Measurements from ENCODE around the gene PPIE. TPM values are rescaled to one million over a fixed set of nuclear protein-coding genes. Genes with fewer than 3 reads are reported as not detected.

PPIE gene
- 47.7 and 76.7 TPM in 2 replicates for total RNA-seq

DNA sequence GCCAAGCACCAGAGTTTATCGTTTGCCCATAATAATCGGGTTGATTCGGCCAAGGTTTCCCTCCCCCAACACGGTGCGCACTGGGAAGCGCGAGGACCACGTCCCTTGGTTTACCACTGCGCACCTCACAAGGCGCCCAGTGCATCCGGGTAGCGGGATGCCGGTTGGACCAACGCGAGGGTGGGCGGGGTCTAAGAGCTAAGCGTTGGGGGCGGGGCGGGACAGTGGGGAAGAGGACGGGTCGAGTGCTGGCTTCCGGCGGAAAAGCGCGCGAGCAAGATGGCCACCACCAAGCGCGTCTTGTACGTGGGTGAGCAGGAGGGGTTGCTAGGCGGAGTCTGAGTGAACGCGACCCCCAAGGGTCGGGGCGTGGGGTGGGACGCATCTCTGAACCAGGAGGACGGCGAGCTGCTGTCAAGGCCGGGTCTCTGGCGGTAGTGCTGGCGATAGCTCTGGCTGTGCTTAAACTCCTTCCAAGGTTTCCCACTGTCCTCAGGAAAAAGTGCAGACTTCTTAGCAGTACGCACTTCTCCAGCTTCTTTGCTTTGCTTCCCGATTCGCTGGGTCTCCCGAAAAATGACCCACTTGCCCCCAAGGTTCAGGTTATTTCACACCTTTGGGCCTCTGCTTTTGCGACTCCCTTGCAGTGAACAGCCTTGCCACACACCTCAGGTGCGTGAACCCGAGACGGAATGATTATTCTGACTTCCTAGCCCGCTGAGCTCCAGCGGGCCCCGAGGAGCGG lies at the start of gene PPIE:
Gene PPIE, plus strand, starts transcription at position 261 of the 745 bp plus-strand sequence. Its CDS starts 19 bp downstream, at position 280.

DNA sequence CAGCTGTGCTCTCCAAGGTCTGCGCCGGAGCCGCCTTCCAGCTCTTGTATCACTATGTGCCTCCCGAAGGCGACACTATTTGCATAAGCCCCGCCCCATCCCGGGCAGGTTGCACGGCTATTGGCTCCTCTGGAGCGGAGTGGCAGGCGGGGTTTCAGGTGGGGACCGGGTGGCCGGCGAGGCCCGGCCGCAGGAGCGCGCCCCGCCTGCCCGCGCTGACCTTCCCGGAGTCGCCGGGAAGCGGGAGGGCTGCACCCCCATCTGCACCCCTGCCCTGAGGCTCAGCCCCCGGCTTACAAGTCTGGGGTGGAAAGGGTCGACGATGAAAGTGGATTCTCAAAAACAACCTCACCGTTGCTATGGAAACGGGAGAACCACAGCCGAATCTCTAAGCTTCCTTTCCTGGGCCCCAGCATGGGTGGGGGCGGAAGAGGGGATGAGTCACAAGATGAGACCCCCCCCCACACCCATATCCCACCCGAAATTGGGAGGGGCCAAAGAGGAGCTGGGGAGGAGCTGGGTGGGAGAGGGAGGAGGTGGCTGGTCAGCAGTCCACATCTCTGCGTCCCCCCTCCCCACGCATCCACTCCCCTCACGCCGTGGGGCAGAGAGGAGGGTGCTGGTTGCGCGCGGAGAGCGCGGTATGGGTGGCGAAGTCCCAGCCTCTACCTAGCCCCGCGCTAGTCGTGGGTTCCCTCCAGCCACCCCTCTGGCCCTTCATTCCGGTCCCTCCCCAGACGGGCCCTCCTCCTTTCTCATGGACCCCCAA lies 47.1 kb upstream of the PPIE start, which contains the start of gene HPCAL4:
Gene HPCAL4, minus strand, starts transcription at position 51 of the 769 bp plus-strand sequence. CDS start 6,830 bp downstream, outside the sequence.

DNA sequence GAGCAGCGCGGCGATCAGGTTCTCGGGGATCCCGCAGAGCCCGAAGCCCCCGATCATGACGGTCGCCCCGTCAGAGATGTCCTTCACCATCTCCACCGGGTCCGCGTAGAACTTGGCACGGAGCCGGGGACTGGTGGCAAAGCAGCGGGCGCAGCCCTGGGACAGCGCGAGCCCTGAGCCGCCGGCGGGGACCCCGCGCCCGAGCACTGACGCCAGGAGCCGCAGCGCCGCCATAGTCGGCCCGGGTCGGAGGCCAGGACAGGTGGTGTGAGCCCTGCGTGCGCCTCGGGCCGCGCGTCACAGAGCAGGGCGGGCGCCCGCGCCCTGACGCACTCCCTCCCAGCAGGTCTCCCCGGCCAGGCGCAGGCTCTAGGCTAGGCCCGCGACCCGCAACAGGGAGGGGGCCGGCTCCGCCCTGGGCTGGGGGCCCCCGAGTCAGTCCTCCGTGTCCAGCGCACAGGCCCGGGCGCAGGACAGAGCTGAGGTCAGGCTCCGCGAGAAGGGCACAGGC lies 32.4 kb downstream of the PPIE start, which contains the start of gene OXCT2:
Gene OXCT2, minus strand, starts transcription at position 327 of the 511 bp plus-strand sequence. Its CDS starts 93 bp downstream, at position 234.

DNA sequence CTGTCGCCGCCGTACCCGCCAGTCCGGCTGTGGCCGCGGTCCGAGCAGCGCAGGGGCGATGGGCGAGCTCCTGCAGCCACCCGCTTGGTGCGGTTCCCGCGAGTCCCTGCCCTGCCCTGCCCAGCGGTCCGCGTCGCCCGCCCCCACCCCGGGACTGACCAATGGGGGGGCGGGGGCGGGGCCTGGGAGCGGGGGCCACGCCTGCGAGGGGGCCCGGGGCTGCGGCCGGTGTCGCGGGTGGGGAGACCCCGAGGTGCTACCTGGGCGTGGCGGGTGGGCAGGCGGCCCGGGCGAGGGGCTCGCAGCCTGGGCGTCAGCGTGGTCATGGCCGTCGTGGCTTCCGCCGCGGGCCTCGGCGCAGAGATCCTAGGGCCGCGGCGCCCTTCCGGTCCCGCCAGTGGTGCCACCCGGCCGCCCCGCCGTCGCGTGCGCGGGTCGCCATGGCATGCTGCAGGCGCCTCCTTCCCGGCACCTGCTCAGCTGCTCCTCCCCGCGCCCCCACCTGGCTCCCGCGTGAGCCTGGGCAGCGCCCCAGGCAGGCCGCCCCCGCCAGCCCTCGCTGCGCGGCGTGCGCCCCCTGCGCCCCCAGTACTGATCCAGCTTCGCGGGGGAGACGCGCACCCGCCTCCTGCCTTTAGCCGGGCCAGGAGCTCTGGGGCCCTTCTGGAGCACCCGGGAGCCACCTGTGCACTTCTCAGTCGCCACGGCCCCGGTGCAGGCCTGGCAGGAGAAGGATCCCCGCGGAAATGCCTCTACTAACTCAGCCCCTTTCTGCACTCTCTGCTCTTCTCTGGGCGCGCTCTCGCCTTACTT lies 50.3 kb downstream of the PPIE start, which contains the start of gene BMP8B:
Gene BMP8B, minus strand, starts transcription at position 108 of the 813 bp plus-strand sequence. CDS start 380 bp downstream, outside the sequence.

Other genes starting within 250 kb of the PPIE start
- gene BMP8A, start 247.2 kb upstream of the PPIE start, total RNA-seq = 0.15 and 0.32 TPM in 2 replicates
- 100 and 156 TPM in 2 replicates for gene PABPC4, start 162.1 kb upstream of the PPIE start, total RNA-seq
- gene HEYL, start 99.2 kb upstream of the PPIE start, total RNA-seq = under 0.01 TPM in 1 of 2 replicates, not detected in the other
- not detected in 2 replicates for gene NT5C1A, start 66.8 kb upstream of the PPIE start, total RNA-seq
- gene HPCAL4, start 47.4 kb upstream of the PPIE start, total RNA-seq = not detected in 2 replicates
- 1.8 and 2.3 TPM in 2 replicates for gene OXCT2, start 32.5 kb downstream of the PPIE start, total RNA-seq
- gene BMP8B, start 50.0 kb downstream of the PPIE start, total RNA-seq = under 0.01 and 0.15 TPM in 2 replicates
- gene TRIT1, start 144.6 kb downstream of the PPIE start, total RNA-seq = 31.2 and 33.1 TPM in 2 replicates
- 1.4 and 2.3 TPM in 2 replicates for gene MYCL, start 163.0 kb downstream of the PPIE start, total RNA-seq
- 3.8 and 4.2 TPM in 2 replicates for gene MFSD2A, start 216.3 kb downstream of the PPIE start, total RNA-seq